ENCODE measurements around the gene GSTT2B.
"Not testable (repeated sequence)": the region's sequence is repeated elsewhere in the genome, so short reads cannot be mapped to it uniquely, and the experiment has no call there.

- not testable (repeated sequence) for TF ChIP-seq CTCF (conservative IDR thresholded peaks at IDR 0.05; ENCODE audit: low read length); EZH2phosphoT487 (IDR thresholded peaks at IDR 0.05; ENCODE audit: borderline replicate concordance, low read depth, low read length)
These were observed 32.1 kb upstream of the GSTT2B start for GRCh38 chr22:23993080-23993479.

Data from OCI-LY7 (cell line).